ENCODE results near the gene FAR2. TPM values are rescaled to one million over a fixed set of nuclear protein-coding genes. Genes with fewer than 3 reads are reported as not detected.

FAR2 gene
- total and polyA plus RNA-seq, 4 donors = 7.1 to 14.4 (median 11.2) TPM

- no peak overlapping the region for H3K4me3 ChIP-seq
- no peak for TF ChIP-seq CTCF (IDR thresholded peaks at IDR 0.05; ENCODE audit: control extremely low read depth, extremely low read depth)
- no peak overlapping the region for H3K9ac ChIP-seq (ENCODE audit: insufficient read depth in 1 of 2, low read length in 2 of 2)
- DNase-seq (no peak), ATAC-seq (ENCODE audit: insufficient read depth, low FRiP score) (no peak)
- H3K27ac ChIP-seq (ENCODE audit: low read depth in 1 of 2, low read length in 1 of 2) = no peak overlapping the region
- H3K9me3 ChIP-seq (ENCODE audit: control insufficient read depth in 4 of 4, insufficient read depth in 3 of 4, low read length in 3 of 4) = no peaks in the 10 kb centered on the region
- no peaks in the 10 kb centered on the region for H3K27me3 ChIP-seq (ENCODE audit: control insufficient read depth in 3 of 3, insufficient read depth in 3 of 3, low read length in 2 of 3)
- 95 to 97% methylated on average over 2 of the region's 2 CpGs for WGBS, 2 donors
- H3K4me1 ChIP-seq (ENCODE audit: control insufficient read depth in 5 of 5, insufficient read depth in 5 of 5, low read length in 5 of 5) = peaks cover 0 to 7% (median 0%) of the 10 kb centered on the region in 5 donors
- no peaks in the 10 kb centered on the region for H3K36me3 ChIP-seq (ENCODE audit: control insufficient read depth in 4 of 4, insufficient read depth in 4 of 4, low read length in 4 of 4)
Measured at GRCh38 chr12:29249930-29250329, 100.9 kb downstream of the FAR2 start.

GRCh38 chr12:29253906-29254625 is 105.0 kb downstream of the FAR2 start:
- Histone ChIP-seq H3K36me3 (ENCODE audit: control insufficient read depth in 4 of 4, insufficient read depth in 4 of 4, low read length in 4 of 4) (no peaks in the 10 kb centered on the region), H3K4me3 (no peak overlapping the region), H3K9ac (ENCODE audit: insufficient read depth in 1 of 2, low read length in 2 of 2) (no peak overlapping the region), H3K27ac (ENCODE audit: low read depth in 1 of 2, low read length in 1 of 2) (no peak overlapping the region), H3K27me3 (ENCODE audit: control insufficient read depth in 3 of 3, insufficient read depth in 3 of 3, low read length in 2 of 3) (no peaks in the 10 kb centered on the region), H3K4me1 (ENCODE audit: control insufficient read depth in 5 of 5, insufficient read depth in 5 of 5, low read length in 5 of 5) (peaks cover 0 to 11% (median 0%) of the 10 kb centered on the region in 5 donors), H3K9me3 (ENCODE audit: control insufficient read depth in 4 of 4, insufficient read depth in 3 of 4, low read length in 3 of 4) (peaks cover 0 to 2% (median 0%) of the 10 kb centered on the region in 4 donors)
- no peak for ATAC-seq (ENCODE audit: insufficient read depth, low FRiP score)
- no peak for DNase-seq
- no peak for TF ChIP-seq CTCF (IDR thresholded peaks at IDR 0.05; ENCODE audit: control extremely low read depth, extremely low read depth)
- 95 to 98% methylated on average over 2 of the region's 2 CpGs for WGBS, 2 donors

GRCh38 chr12:29255042-29255441 is 106.0 kb downstream of the FAR2 start:
- Histone ChIP-seq H3K9ac (ENCODE audit: insufficient read depth in 1 of 2, low read length in 2 of 2) (no peak overlapping the region), H3K36me3 (ENCODE audit: control insufficient read depth in 4 of 4, insufficient read depth in 4 of 4, low read length in 4 of 4) (no peaks in the 10 kb centered on the region), H3K9me3 (ENCODE audit: control insufficient read depth in 4 of 4, insufficient read depth in 3 of 4, low read length in 3 of 4) (peaks cover 0 to 2% (median 0%) of the 10 kb centered on the region in 4 donors), H3K27ac (ENCODE audit: low read depth in 1 of 2, low read length in 1 of 2) (no peak overlapping the region), H3K4me1 (ENCODE audit: control insufficient read depth in 5 of 5, insufficient read depth in 5 of 5, low read length in 5 of 5) (peaks cover 0 to 11% (median 0%) of the 10 kb centered on the region in 5 donors), H3K4me3 (no peak overlapping the region), H3K27me3 (ENCODE audit: control insufficient read depth in 3 of 3, insufficient read depth in 3 of 3, low read length in 2 of 3) (no peaks in the 10 kb centered on the region)
- DNase-seq = no peak
- TF ChIP-seq CTCF (IDR thresholded peaks at IDR 0.05; ENCODE audit: control extremely low read depth, extremely low read depth) = no peak
- peak; percentile 58 for ATAC-seq (ENCODE audit: insufficient read depth, low FRiP score)

All from lung (tissue), 12 donors.